ENCODE measurements around the gene OBSCN.

DNA sequence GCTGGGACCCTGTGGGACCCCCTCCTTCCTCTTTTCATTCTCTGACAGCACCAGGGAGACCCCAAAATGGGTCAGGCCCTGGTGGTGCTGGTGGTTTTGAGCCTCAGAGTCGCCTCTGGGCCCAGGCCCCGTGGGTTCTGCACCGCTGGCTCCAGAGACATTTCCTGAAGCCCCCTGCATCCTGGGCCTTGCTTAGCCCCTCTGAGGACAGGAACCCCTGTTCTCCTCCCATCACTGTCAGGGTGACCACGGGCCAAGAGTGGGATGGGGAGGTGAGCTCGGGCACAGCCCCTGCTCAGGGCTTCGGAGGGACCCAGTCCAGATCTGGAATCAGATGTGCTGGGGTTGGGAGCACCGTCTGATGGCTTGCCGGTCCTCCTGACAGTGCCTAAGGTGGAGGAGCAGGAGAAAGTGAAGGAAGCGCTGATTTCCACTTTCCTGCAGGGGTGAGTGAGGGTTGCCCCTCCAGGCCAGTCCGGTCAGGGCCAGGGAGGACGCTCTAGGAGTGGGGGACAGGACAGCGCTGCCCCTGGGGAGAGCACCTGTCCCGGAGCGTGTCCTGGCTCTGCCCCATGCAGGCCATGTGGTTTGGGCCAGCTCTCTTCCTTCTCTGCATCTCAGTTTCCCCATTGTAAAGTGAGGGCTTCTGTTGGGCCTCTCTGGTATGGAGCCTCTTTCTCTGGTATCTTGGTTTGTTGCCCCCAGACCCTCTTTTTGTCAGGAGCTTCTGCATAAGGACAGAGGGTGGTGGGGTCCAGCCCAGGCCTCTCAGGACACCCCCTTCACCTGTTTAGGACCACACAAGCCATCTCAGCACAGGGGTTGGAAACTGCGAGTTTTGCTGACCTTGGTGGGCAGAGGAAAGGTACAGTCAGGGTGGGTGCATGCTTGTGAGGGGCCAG lies 127.8 kb downstream of the OBSCN start:
- TF ChIP-seq, protein P1, sequence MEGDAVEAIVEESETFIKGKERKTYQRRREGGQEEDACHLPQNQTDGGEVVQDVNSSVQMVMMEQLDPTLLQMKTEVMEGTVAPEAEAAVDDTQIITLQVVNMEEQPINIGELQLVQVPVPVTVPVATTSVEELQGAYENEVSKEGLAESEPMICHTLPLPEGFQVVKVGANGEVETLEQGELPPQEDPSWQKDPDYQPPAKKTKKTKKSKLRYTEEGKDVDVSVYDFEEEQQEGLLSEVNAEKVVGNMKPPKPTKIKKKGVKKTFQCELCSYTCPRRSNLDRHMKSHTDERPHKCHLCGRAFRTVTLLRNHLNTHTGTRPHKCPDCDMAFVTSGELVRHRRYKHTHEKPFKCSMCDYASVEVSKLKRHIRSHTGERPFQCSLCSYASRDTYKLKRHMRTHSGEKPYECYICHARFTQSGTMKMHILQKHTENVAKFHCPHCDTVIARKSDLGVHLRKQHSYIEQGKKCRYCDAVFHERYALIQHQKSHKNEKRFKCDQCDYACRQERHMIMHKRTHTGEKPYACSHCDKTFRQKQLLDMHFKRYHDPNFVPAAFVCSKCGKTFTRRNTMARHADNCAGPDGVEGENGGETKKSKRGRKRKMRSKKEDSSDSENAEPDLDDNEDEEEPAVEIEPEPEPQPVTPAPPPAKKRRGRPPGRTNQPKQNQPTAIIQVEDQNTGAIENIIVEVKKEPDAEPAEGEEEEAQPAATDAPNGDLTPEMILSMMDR (IDR thresholded peaks at IDR 0.05), result no peak
- no peak for TF ChIP-seq ZFX (IDR thresholded peaks at IDR 0.05; ENCODE audit: borderline replicate concordance)

Measured in 22Rv1 (cell line).